SH-SY5Y (cell line): ENCODE data around the gene HELZ2.

ENCODE experiments used
- GATA2 ChIP-seq: IDR thresholded peaks from 2 replicates; pipeline ENCODE4 v1.6.1; 2011; ENCODE audit warnings: mild to moderate bottlenecking, low read depth, low read length
- GATA3 ChIP-seq: IDR thresholded peaks from 2 replicates; pipeline ENCODE4 v1.6.1; 2011; ENCODE audit warnings: low read depth, mild to moderate bottlenecking, low read length, moderate library complexity

The HELZ2 gene

GRCh38 chr20:63573647-63574131 lies 350 bp downstream of the HELZ2 start:
- no peak for TF ChIP-seq GATA3

- TF ChIP-seq GATA3 = no peak
- no peak for TF ChIP-seq GATA2
Observed at GRCh38 chr20:63572788-63573646, 1.0 kb downstream of the HELZ2 start.

- TF ChIP-seq GATA3 = no peak
- no peak for TF ChIP-seq GATA2
Observed at GRCh38 chr20:63572071-63572787, 1.8 kb downstream of the HELZ2 start.

GRCh38 chr20:63570281-63571086 lies 3.6 kb downstream of the HELZ2 start:
- no peak for TF ChIP-seq GATA2
- TF ChIP-seq GATA3 = no peak

- TF ChIP-seq GATA2 (no peak), GATA3 (no peak)
Observed at GRCh38 chr20:63568986-63569949, 4.8 kb downstream of the HELZ2 start.

- TF ChIP-seq GATA2 (no peak), GATA3 (no peak)
Observed at GRCh38 chr20:63568170-63568981, 5.7 kb downstream of the HELZ2 start.

- TF ChIP-seq GATA3 (no peak), GATA2 (no peak)
Observed at GRCh38 chr20:63567386-63568169, 6.5 kb downstream of the HELZ2 start.

- TF ChIP-seq GATA2 = no peak
- no peak for TF ChIP-seq GATA3
Observed at GRCh38 chr20:63567136-63567385, 7.0 kb downstream of the HELZ2 start.

GRCh38 chr20:63566395-63567135 lies 7.5 kb downstream of the HELZ2 start:
- no peak for TF ChIP-seq GATA2
- no peak for TF ChIP-seq GATA3

GRCh38 chr20:63565699-63566335 lies 8.2 kb downstream of the HELZ2 start:
- no peak for TF ChIP-seq GATA2
- TF ChIP-seq GATA3 = no peak
